Astrocyte (in vitro differentiated cells and primary cell): ENCODE data around the gene MYO16. TPM values are rescaled to one million over a fixed set of nuclear protein-coding genes. Genes with fewer than 3 reads are reported as not detected.

Experiments
- DNase-seq: peaks from one replicate; pipeline ENCODE4 v3.0.0-alpha.2; 2010; ENCODE audit warnings: low read depth
- FAIRE-seq: peaks from 2 replicates; lab custom pipeline; 2011; peaks lifted over from hg19 to GRCh38; lab: Jason Lieb, UNC
- H2AFZ ChIP-seq: 2 replicates; pipeline ENCODE4 v1.6.0; 2012; ENCODE audit warnings: low read depth, low read length, inconsistent platforms
- H3K27ac ChIP-seq: 2 replicates; pipeline ENCODE4 v1.5.1; 2011; ENCODE audit warnings: low read depth, low read length, inconsistent platforms
- H3K27me3 ChIP-seq: 2 replicates; pipeline ENCODE4 v1.6.0; 2011; ENCODE audit warnings: low read length, inconsistent platforms; ENCODE audit not compliant: insufficient read depth
- H3K36me3 ChIP-seq: 2 replicates; pipeline ENCODE4 v1.5.1; 2011; ENCODE audit warnings: low read length, inconsistent platforms; ENCODE audit not compliant: insufficient read depth
- H3K4me1 ChIP-seq: 2 replicates; pipeline ENCODE4 v1.5.1; 2011; ENCODE audit warnings: low read length, inconsistent platforms; ENCODE audit not compliant: insufficient read depth
- H3K4me2 ChIP-seq: 2 replicates; pipeline ENCODE4 v1.6.0; 2012; ENCODE audit warnings: low read length, inconsistent platforms
- H3K4me3 ChIP-seq: 2 replicates; pipeline ENCODE4 v1.5.1; 2011; ENCODE audit warnings: low read depth, mild to moderate bottlenecking, low read length, inconsistent platforms; ENCODE audit not compliant: insufficient read depth
- H3K79me2 ChIP-seq: 2 replicates; pipeline ENCODE4 v1.6.0; 2012; ENCODE audit warnings: mild to moderate bottlenecking, low read length, inconsistent platforms; ENCODE audit not compliant: insufficient read depth
- H3K9ac ChIP-seq: 2 replicates; pipeline ENCODE4 v1.6.0; 2012; ENCODE audit warnings: mild to moderate bottlenecking, low read length, inconsistent platforms
- H3K9me3 ChIP-seq: 2 replicates; pipeline ENCODE4 v1.5.1; 2012; ENCODE audit warnings: low read depth, mild to moderate bottlenecking, low read length, inconsistent platforms; ENCODE audit not compliant: insufficient read depth
- H4K20me1 ChIP-seq: 2 replicates; pipeline ENCODE4 v1.6.0; 2012; ENCODE audit warnings: low read length, inconsistent platforms; ENCODE audit not compliant: insufficient read depth
- H3K27ac Mint-ChIP-seq: one replicate; pipeline ENCODE4 v1.8.0; 2021; ENCODE audit warnings: mild to moderate bottlenecking, mixed read lengths; ENCODE audit not compliant: unreplicated experiment
- H3K27me3 Mint-ChIP-seq: one replicate; pipeline ENCODE4 v1.8.0; 2021; ENCODE audit warnings: low read depth, mixed read lengths; ENCODE audit not compliant: unreplicated experiment
- H3K36me3 Mint-ChIP-seq: one replicate; pipeline ENCODE4 v1.8.0; 2021; ENCODE audit warnings: low read depth, mixed read lengths; ENCODE audit not compliant: unreplicated experiment
- H3K4me1 Mint-ChIP-seq: one replicate; pipeline ENCODE4 v1.8.0; 2021; ENCODE audit warnings: low read depth, mixed read lengths; ENCODE audit not compliant: unreplicated experiment
- H3K4me3 Mint-ChIP-seq: one replicate; pipeline ENCODE4 v1.8.0; 2021; ENCODE audit warnings: mild to moderate bottlenecking, moderate library complexity, mixed read lengths; ENCODE audit not compliant: unreplicated experiment
- H3K9me3 Mint-ChIP-seq: one replicate; pipeline ENCODE4 v1.8.0; 2021; ENCODE audit warnings: mild to moderate bottlenecking, mixed read lengths; ENCODE audit not compliant: unreplicated experiment
- EZH2 ChIP-seq: IDR thresholded peaks from 2 replicates; pipeline ENCODE4 v1.6.1; 2012; ENCODE audit warnings: mild to moderate bottlenecking, low read length, inconsistent platforms; ENCODE audit not compliant: insufficient read depth
- total RNA-seq: library from RNA; stranded (reverse); gene quantifications from 2 replicates; pipeline ENCODE4 v1.2.1, GENCODE V29; 2021
- TF ChIP-seq, protein P1 (sequence below): IDR thresholded peaks from 2 replicates; pipeline ENCODE4 v1.5.1; 2011; ENCODE audit warnings: low read depth, mild to moderate bottlenecking, inconsistent platforms, low read length, moderate library complexity; ENCODE audit not compliant: insufficient read depth

Gene MYO16
- total RNA-seq, 1 donor from 2014 or later, result 0.14 TPM

DNA sequence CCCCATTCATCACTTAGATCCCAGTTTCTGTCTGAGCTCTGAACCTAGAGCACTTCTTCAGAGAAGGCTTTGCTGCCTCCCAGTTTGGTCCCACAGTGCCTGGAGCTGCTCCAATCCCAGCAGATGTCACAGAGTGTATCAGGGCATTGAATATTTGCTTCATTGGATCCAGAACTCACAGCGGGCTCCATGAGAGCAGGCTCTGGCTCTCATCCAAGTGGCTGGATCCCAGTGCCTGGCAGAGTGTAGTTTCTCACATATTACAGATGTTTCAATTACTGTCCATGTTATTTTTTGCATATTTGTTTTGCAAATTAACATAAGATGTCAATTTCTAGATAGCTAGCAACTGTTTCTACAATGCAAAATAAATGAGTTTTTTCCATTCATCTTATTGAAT, 50.6 kb downstream of the MYO16 start:
- Mint-ChIP-seq H3K27me3 (peaks cover 2% of the 10 kb centered on the region), H3K4me3 (no peak overlapping the region), H3K36me3 (no peaks in the 10 kb centered on the region), H3K9me3 (no peaks in the 10 kb centered on the region), H3K4me1 (peaks cover 15% of the 10 kb centered on the region), H3K27ac (no peak overlapping the region)
- H3K27me3 ChIP-seq, result peaks cover 2% of the 10 kb centered on the region
- no peaks in the 10 kb centered on the region for H3K9me3 ChIP-seq
- TF ChIP-seq, protein P1, sequence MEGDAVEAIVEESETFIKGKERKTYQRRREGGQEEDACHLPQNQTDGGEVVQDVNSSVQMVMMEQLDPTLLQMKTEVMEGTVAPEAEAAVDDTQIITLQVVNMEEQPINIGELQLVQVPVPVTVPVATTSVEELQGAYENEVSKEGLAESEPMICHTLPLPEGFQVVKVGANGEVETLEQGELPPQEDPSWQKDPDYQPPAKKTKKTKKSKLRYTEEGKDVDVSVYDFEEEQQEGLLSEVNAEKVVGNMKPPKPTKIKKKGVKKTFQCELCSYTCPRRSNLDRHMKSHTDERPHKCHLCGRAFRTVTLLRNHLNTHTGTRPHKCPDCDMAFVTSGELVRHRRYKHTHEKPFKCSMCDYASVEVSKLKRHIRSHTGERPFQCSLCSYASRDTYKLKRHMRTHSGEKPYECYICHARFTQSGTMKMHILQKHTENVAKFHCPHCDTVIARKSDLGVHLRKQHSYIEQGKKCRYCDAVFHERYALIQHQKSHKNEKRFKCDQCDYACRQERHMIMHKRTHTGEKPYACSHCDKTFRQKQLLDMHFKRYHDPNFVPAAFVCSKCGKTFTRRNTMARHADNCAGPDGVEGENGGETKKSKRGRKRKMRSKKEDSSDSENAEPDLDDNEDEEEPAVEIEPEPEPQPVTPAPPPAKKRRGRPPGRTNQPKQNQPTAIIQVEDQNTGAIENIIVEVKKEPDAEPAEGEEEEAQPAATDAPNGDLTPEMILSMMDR, result no peak
- TF ChIP-seq EZH2, result no peak
- H3K9ac ChIP-seq, result no peak overlapping the region
- DNase-seq (no peak), FAIRE-seq (no peak)
- H3K27ac ChIP-seq, result no peak overlapping the region
- no peaks in the 10 kb centered on the region for H3K79me2 ChIP-seq
- H2AFZ ChIP-seq, result no peak overlapping the region
- H3K4me1 ChIP-seq, result no peaks in the 10 kb centered on the region
- H3K4me2 ChIP-seq, result no peak overlapping the region
- no peaks in the 10 kb centered on the region for H3K36me3 ChIP-seq
- H3K4me3 ChIP-seq, result no peak overlapping the region
- no peaks in the 10 kb centered on the region for H4K20me1 ChIP-seq

- Histone ChIP-seq H2AFZ (no peak overlapping the region), H3K27ac (no peak overlapping the region), H3K9ac (no peak overlapping the region), H4K20me1 (no peaks in the 10 kb centered on the region), H3K4me2 (no peak overlapping the region), H3K4me3 (no peak overlapping the region), H3K79me2 (no peaks in the 10 kb centered on the region), H3K36me3 (no peaks in the 10 kb centered on the region), H3K27me3 (peaks cover 2% of the 10 kb centered on the region), H3K9me3 (no peaks in the 10 kb centered on the region), H3K4me1 (no peaks in the 10 kb centered on the region)
- peak overlapping the region; percentile 71 for H3K27ac Mint-ChIP-seq
- H3K4me3 Mint-ChIP-seq, result no peak overlapping the region
- H3K27me3 Mint-ChIP-seq, result no peaks in the 10 kb centered on the region
- DNase-seq (peak; percentile 12), FAIRE-seq (no peak)
- TF ChIP-seq, protein P1, result no peak
- no peak for TF ChIP-seq EZH2
- H3K36me3 Mint-ChIP-seq, result no peaks in the 10 kb centered on the region
- peaks cover 15% of the 10 kb centered on the region for H3K4me1 Mint-ChIP-seq
- H3K9me3 Mint-ChIP-seq, result no peaks in the 10 kb centered on the region
These were observed 52.7 kb downstream of the MYO16 start for GRCh38 chr13:108681986-108682575.

GRCh38 chr13:108682714-108683113, 53.3 kb downstream of the MYO16 start:
- Mint-ChIP-seq H3K4me1 (peaks cover 15% of the 10 kb centered on the region), H3K27me3 (no peaks in the 10 kb centered on the region), H3K4me3 (no peak overlapping the region), H3K36me3 (no peaks in the 10 kb centered on the region), H3K27ac (no peak overlapping the region), H3K9me3 (no peaks in the 10 kb centered on the region)
- Histone ChIP-seq H3K4me2 (no peak overlapping the region), H3K4me1 (no peaks in the 10 kb centered on the region), H2AFZ (no peak overlapping the region), H3K27ac (no peak overlapping the region), H3K79me2 (no peaks in the 10 kb centered on the region), H3K36me3 (no peaks in the 10 kb centered on the region), H4K20me1 (no peaks in the 10 kb centered on the region), H3K9ac (no peak overlapping the region), H3K4me3 (no peak overlapping the region), H3K27me3 (peaks cover 2% of the 10 kb centered on the region), H3K9me3 (no peaks in the 10 kb centered on the region)
- FAIRE-seq (no peak), DNase-seq (no peak)
- TF ChIP-seq, protein P1, result no peak
- TF ChIP-seq EZH2, result no peak
